ENCODE results near the gene MZB1. TPM values are rescaled to one million over a fixed set of nuclear protein-coding genes. Genes with fewer than 3 reads are reported as not detected.

Gene MZB1
- total and polyA plus RNA-seq, 2 donors (not counting 1 experiment from before 2014, with no cell fraction given): 0.17 TPM; not detected in 1

DNA sequence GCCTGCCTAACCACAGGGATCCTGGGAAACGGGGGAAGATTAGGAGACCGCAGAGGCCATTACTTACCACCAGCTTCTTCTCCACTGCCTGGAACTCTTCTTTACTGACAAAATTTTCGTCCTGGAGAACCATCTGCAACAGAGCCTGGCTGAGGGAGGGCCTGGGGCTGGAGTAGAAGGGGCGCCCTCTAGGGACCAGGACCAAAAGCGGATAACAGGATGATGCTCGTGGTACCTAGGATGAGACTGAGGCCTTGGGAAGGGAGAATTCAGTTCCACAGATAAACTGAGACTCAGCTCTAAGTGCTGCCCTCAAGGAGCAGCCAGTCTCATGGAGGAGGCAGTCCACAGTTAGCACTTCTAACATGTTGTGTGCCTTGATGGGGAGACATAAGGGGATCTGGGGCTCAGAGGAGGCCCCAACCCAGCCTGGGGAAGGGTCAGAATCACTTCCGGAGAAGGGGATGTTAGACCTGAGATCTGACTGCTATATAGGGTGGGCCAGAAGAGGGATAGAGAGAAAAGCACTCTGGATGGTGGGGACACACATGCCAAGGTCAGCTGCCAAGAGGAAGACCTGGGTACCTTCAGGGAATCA lies 12.9 kb upstream of the MZB1 start:
- Histone ChIP-seq H3K4me3 (replicated peaks in 1 of 4; ENCODE audit: control extremely low read depth in 1 of 4, insufficient read depth in 1 of 4, low read depth in 3 of 4, low read length in 4 of 4) (no peak overlapping the region), H2AFZ (ENCODE audit: low read length) (no peak overlapping the region), H3K4me2 (ENCODE audit: extremely low read depth, insufficient read depth, low read length) (peak overlapping the region; percentile 99), H3K36me3 (ENCODE audit: control insufficient read depth, insufficient read depth, low read length) (no peaks in the 10 kb centered on the region), H3K4me1 (ENCODE audit: control insufficient read depth, extremely low read depth, insufficient read depth, low read length) (peaks cover 6% of the 10 kb centered on the region), H3K27ac (ENCODE audit: insufficient read depth, low read length) (no peak overlapping the region), H3K79me2 (ENCODE audit: control insufficient read depth, insufficient read depth, low read length) (no peaks in the 10 kb centered on the region), H3K9me3 (ENCODE audit: control insufficient read depth, insufficient read depth, low read depth, low read length) (no peaks in the 10 kb centered on the region), H3K27me3 (ENCODE audit: control insufficient read depth, insufficient read depth, low read length) (no peaks in the 10 kb centered on the region), H3K9ac (ENCODE audit: insufficient read depth, low read length) (no peak overlapping the region), H4K20me1 (ENCODE audit: control insufficient read depth, extremely low read depth, insufficient read depth, low read length) (no peaks in the 10 kb centered on the region)
- no peak for DNase-seq (ENCODE audit: low read depth in 2 of 2)
- no peak for TF ChIP-seq EZH2 (IDR thresholded peaks at IDR 0.05; ENCODE audit: low read length, missing control alignments)
- TF ChIP-seq, protein P1, sequence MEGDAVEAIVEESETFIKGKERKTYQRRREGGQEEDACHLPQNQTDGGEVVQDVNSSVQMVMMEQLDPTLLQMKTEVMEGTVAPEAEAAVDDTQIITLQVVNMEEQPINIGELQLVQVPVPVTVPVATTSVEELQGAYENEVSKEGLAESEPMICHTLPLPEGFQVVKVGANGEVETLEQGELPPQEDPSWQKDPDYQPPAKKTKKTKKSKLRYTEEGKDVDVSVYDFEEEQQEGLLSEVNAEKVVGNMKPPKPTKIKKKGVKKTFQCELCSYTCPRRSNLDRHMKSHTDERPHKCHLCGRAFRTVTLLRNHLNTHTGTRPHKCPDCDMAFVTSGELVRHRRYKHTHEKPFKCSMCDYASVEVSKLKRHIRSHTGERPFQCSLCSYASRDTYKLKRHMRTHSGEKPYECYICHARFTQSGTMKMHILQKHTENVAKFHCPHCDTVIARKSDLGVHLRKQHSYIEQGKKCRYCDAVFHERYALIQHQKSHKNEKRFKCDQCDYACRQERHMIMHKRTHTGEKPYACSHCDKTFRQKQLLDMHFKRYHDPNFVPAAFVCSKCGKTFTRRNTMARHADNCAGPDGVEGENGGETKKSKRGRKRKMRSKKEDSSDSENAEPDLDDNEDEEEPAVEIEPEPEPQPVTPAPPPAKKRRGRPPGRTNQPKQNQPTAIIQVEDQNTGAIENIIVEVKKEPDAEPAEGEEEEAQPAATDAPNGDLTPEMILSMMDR (conservative IDR thresholded peaks at IDR 0.05 in 1 of 2, IDR thresholded peaks at IDR 0.05 in 1 of 2; ENCODE audit: low read depth in 1 of 2, low read length in 2 of 2): peak in 1 of 2 donors; percentile 41

DNA sequence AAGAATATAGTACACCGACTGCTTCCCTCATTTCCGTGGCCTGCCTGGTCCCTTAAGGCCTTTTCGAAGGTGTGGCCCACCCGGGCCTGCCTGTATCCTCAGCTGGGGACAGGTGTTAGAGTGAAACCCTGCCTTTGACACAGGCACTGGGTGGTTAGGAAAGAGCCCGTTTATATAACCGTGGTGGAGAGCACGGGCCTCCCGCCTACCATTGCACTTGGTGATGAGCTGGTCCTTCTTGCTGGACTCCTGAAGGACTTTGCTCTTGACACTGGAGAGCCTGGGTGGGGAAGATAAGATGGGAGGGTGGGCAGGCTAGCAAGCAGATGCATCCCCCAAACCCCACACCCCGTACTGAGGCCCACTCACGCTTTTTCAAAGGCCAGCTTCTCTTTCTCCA lies 11.8 kb upstream of the MZB1 start:
- H3K36me3 ChIP-seq (ENCODE audit: control insufficient read depth, insufficient read depth, low read length): no peaks in the 10 kb centered on the region
- no peak for DNase-seq (ENCODE audit: low read depth in 2 of 2)

DNA sequence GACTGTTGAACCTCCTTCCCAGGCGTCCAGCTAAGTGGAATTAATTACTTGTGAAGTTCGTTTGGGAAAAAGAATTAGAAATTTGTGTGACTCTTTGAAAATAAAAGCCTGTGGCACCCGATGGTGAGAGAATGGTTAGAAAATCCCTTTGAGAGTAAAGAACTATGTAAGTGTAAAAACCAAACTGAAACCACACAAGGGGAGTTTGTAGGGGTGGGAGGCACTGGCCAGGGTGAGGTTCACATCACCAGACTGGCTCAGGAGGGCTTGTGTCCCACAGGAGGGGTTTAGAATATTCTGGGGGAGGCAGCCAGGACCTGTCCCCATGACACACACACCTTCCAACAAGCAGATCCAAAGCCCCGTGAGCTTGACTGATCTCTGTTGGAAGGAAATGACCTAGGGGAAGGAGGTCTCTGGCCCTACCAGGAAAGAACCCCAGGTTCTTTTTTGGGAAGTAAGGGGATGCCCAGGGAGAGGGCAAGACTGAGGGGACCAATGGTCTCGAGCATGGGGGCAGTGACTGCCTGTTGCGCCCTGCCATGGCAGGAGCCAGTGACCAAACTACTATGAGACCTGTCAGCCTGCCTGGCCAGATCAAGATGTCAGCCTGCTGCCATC lies 9.9 kb upstream of the MZB1 start:
- Histone ChIP-seq H3K4me3 (replicated peaks in 1 of 4; ENCODE audit: control extremely low read depth in 1 of 4, insufficient read depth in 1 of 4, low read depth in 3 of 4, low read length in 4 of 4) (no peak overlapping the region), H3K4me2 (ENCODE audit: extremely low read depth, insufficient read depth, low read length) (no peak overlapping the region), H2AFZ (ENCODE audit: low read length) (no peak overlapping the region), H4K20me1 (ENCODE audit: control insufficient read depth, extremely low read depth, insufficient read depth, low read length) (no peaks in the 10 kb centered on the region), H3K9ac (ENCODE audit: insufficient read depth, low read length) (no peak overlapping the region), H3K36me3 (ENCODE audit: control insufficient read depth, insufficient read depth, low read length) (no peaks in the 10 kb centered on the region), H3K4me1 (ENCODE audit: control insufficient read depth, extremely low read depth, insufficient read depth, low read length) (peaks cover 13% of the 10 kb centered on the region), H3K27ac (ENCODE audit: insufficient read depth, low read length) (no peak overlapping the region), H3K9me3 (ENCODE audit: control insufficient read depth, insufficient read depth, low read depth, low read length) (no peaks in the 10 kb centered on the region), H3K27me3 (ENCODE audit: control insufficient read depth, insufficient read depth, low read length) (peaks cover 3% of the 10 kb centered on the region), H3K79me2 (ENCODE audit: control insufficient read depth, insufficient read depth, low read length) (no peaks in the 10 kb centered on the region)
- no peak for TF ChIP-seq EZH2 (IDR thresholded peaks at IDR 0.05; ENCODE audit: low read length, missing control alignments)
- TF ChIP-seq, protein P1 (conservative IDR thresholded peaks at IDR 0.05 in 1 of 2, IDR thresholded peaks at IDR 0.05 in 1 of 2; ENCODE audit: low read depth in 1 of 2, low read length in 2 of 2): no peak
- DNase-seq (ENCODE audit: low read depth in 2 of 2): no peak

More for the DNA sequence above, 11.8 kb upstream of the MZB1 start:
- Histone ChIP-seq H3K27me3 (ENCODE audit: control insufficient read depth, insufficient read depth, low read length) (no peaks in the 10 kb centered on the region), H3K9ac (ENCODE audit: insufficient read depth, low read length) (no peak overlapping the region), H3K9me3 (ENCODE audit: control insufficient read depth, insufficient read depth, low read depth, low read length) (no peaks in the 10 kb centered on the region), H3K27ac (ENCODE audit: insufficient read depth, low read length) (no peak overlapping the region), H3K4me2 (ENCODE audit: extremely low read depth, insufficient read depth, low read length) (no peak overlapping the region), H3K4me3 (replicated peaks in 1 of 4; ENCODE audit: control extremely low read depth in 1 of 4, insufficient read depth in 1 of 4, low read depth in 3 of 4, low read length in 4 of 4) (no peak overlapping the region), H3K4me1 (ENCODE audit: control insufficient read depth, extremely low read depth, insufficient read depth, low read length) (peaks cover 6% of the 10 kb centered on the region), H3K79me2 (ENCODE audit: control insufficient read depth, insufficient read depth, low read length) (no peaks in the 10 kb centered on the region), H4K20me1 (ENCODE audit: control insufficient read depth, extremely low read depth, insufficient read depth, low read length) (no peaks in the 10 kb centered on the region), H2AFZ (ENCODE audit: low read length) (no peak overlapping the region)
- no peak for TF ChIP-seq EZH2 (IDR thresholded peaks at IDR 0.05; ENCODE audit: low read length, missing control alignments)
- TF ChIP-seq, protein P1 (conservative IDR thresholded peaks at IDR 0.05 in 1 of 2, IDR thresholded peaks at IDR 0.05 in 1 of 2; ENCODE audit: low read depth in 1 of 2, low read length in 2 of 2): no peak

Measured in fibroblast of lung (primary cell).